ENCODE results near the gene FEM1A. TPM values are rescaled to one million over a fixed set of nuclear protein-coding genes. Genes with fewer than 3 reads are reported as not detected.

Gene FEM1A
- total and polyA plus RNA-seq, 2 of the 8 experiments (the other 6 are each of a cell fraction or from before 2014, with no cell fraction given): 6.7 to 16.1 TPM

GRCh38 chr19:4759388-4760284 is 31.9 kb upstream of the FEM1A start (continued):
- TF ChIP-seq SP1 (IDR thresholded peaks at IDR 0.05; ENCODE audit: low read depth, low read length): peak; percentile 73
- TF ChIP-seq ATF3 (IDR thresholded peaks at IDR 0.05; ENCODE audit: insufficient read depth, low read depth, low read length): peak; percentile 83
- TF ChIP-seq SP4 (IDR thresholded peaks at IDR 0.05; ENCODE audit: low read length): no peak
- 0 out of 2 replicates have a peak, but pooled peaks have one; percentile 34 for TF ChIP-seq TAF1 (IDR thresholded peaks at IDR 0.05; ENCODE audit: low read depth, low read length)
- no peak for TF ChIP-seq KDM1A (IDR thresholded peaks at IDR 0.05; ENCODE audit: borderline replicate concordance, low read length)
- TF ChIP-seq HDAC6 (IDR thresholded peaks at IDR 0.05; ENCODE audit: low read depth, low read length): no peak
- no peak for TF ChIP-seq POLR2AphosphoS5 (IDR thresholded peaks at IDR 0.05; ENCODE audit: low read depth, low read length)
- peak; percentile 75; the same call in 1 of the 2 replicates for TF ChIP-seq RFX5 (IDR thresholded peaks at IDR 0.05; ENCODE audit: borderline replicate concordance, low read depth, low read length)
- TF ChIP-seq MAX (IDR thresholded peaks at IDR 0.05): peak; percentile 13; the same call in 1 of the 2 replicates
- no peak for TF ChIP-seq PHF8 (conservative IDR thresholded peaks at IDR 0.05; ENCODE audit: low read depth, low read length)

Measured in H1 (cell line).